Panc1 (cell line): Measurements from ENCODE around the gene MAGI2. TPM values are rescaled to one million over a fixed set of nuclear protein-coding genes. Genes with fewer than 3 reads are reported as not detected.

Source experiments
- ATAC-seq: fragments of 200-7000 bp; cut with Tn5 transposase; 2 replicates; pipeline ENCODE4 v1.9.1; 2020; ENCODE audit warnings: mild to moderate bottlenecking, moderate library complexity
- BruUV-seq: library from RNA; stranded (reverse); fragments of 400-500 nt; replicated peaks from 2 replicates; lab custom pipeline; 2021; lab: Mats Ljungman, UMichigan
- CTCF ChIA-PET: fragments of 300-600 bp; sonication (Branson Sonifier 250); formaldehyde crosslinking; loops from one replicate; lab custom pipeline; 2022; ENCODE audit warnings: antibody characterized with exemption; lab: Charles Lee
- POLR2A ChIA-PET: fragments of 300-600 bp; sonication (Branson Sonifier 250); formaldehyde crosslinking; loops from one replicate; lab custom pipeline; 2022; ENCODE audit warnings: antibody characterized with exemption; lab: Charles Lee
- DNase-seq: peaks from one replicate; pipeline ENCODE4 v3.0.0-alpha.2; 2010; ENCODE audit warnings: low read depth, low spot score
- H3K27ac ChIP-seq: 2 replicates; pipeline ENCODE4 v1.5.1; 2011; ENCODE audit warnings: mild to moderate bottlenecking, low read length, inconsistent platforms
- H3K27me3 ChIP-seq: fragments of 200-500 bp; sonication (Bioruptor generic); 2 replicates; pipeline ENCODE4 v1.6.0; 2014; ENCODE audit warnings: low read length, inconsistent platforms; ENCODE audit not compliant: control insufficient read depth, insufficient read depth
- H3K36me3 ChIP-seq: fragments of 200-500 bp; sonication (Bioruptor generic); 2 replicates; pipeline ENCODE4 v1.5.1; 2014; ENCODE audit warnings: inconsistent platforms, mild to moderate bottlenecking, low read length, moderate library complexity; ENCODE audit not compliant: control insufficient read depth, insufficient read depth
- H3K4me1 ChIP-seq: 2 replicates; pipeline ENCODE4 v1.5.1; 2011; ENCODE audit warnings: inconsistent platforms, mild to moderate bottlenecking, low read length, moderate library complexity; ENCODE audit not compliant: control insufficient read depth, insufficient read depth
- H3K4me3 ChIP-seq, 2 experiments: 2 replicates each; pipeline ENCODE4 v1.5.1; 2011 to 2012; ENCODE audit warnings: low read depth in 2 of 2, low read length in 2 of 2, mild to moderate bottlenecking in 2 of 2, inconsistent platforms in 1 of 2, moderate library complexity in 1 of 2
- H3K9me3 ChIP-seq: fragments of 200-500 bp; sonication (Bioruptor generic); 2 replicates; pipeline ENCODE4 v1.5.1; 2014; ENCODE audit warnings: low read depth, mild to moderate bottlenecking, inconsistent platforms, low read length, moderate library complexity; ENCODE audit not compliant: control insufficient read depth, insufficient read depth
- CTCF ChIP-seq: fragments of 450-650 bp; IDR thresholded peaks from 2 replicates; pipeline ENCODE4 v1.5.1; 2017; ENCODE audit warnings: mild to moderate bottlenecking
- POLR2AphosphoS5 ChIP-seq: IDR thresholded peaks from 2 replicates; pipeline ENCODE4 v1.6.1; 2012; ENCODE audit warnings: mild to moderate bottlenecking, low read depth, low read length, moderate library complexity
- REST ChIP-seq, 2 experiments: IDR thresholded peaks; 2 replicates each; pipeline ENCODE4 v1.6.1; 2011 to 2012; ENCODE audit warnings: low read depth in 2 of 2, control low read depth in 1 of 2, low read length in 1 of 2, mild to moderate bottlenecking in 1 of 2, moderate library complexity in 1 of 2; ENCODE audit not compliant: insufficient read depth in 1 of 2
- SIN3A ChIP-seq: IDR thresholded peaks from 2 replicates; pipeline ENCODE4 v1.6.1; 2012; ENCODE audit warnings: low read depth, mild to moderate bottlenecking, low read length, moderate library complexity, borderline replicate concordance; ENCODE audit not compliant: insufficient read depth
- TCF7L2 ChIP-seq: IDR thresholded peaks from 2 replicates; pipeline ENCODE4 v1.6.1; 2011; ENCODE audit warnings: mild to moderate bottlenecking, low read depth, low read length, inconsistent platforms
- in situ Hi-C: cut with HindIII; loops from 2 replicates; pipeline ENCODE4 v1.10.0; 2016; ENCODE audit warnings: low sequenced_read_pairs, low pct_unique_long_range_greater_than_20kb
- intact Hi-C: fragments of 100-400 bp; cut with micrococcal nuclease; formaldehyde crosslinking; loops from one replicate; pipeline ENCODE4 v1.10.0; 2022; ENCODE audit not compliant: unreplicated experiment
- total RNA-seq: library from RNA; stranded (reverse); gene quantifications from one replicate; pipeline ENCODE4 v1.2.1, GENCODE V29; 2021; ENCODE audit not compliant: unreplicated experiment

MAGI2 gene
- total RNA-seq, 1 experiment from 2014 or later: 5.4 TPM

GRCh38 chr7:79304711-79305110, 148.8 kb downstream of the MAGI2 start:
- in situ Hi-C loops: no loop called here
- Histone ChIP-seq H3K4me3 (no peak overlapping the region), H3K9me3 (no peaks in the 10 kb centered on the region), H3K4me1 (peaks cover 33% of the 10 kb centered on the region), H3K27ac (peak overlapping the region; percentile 64; the same call in 1 of the 2 replicates), H3K36me3 (no peaks in the 10 kb centered on the region), H3K27me3 (no peaks in the 10 kb centered on the region)
- intact Hi-C loops: no loop called here
- CTCF ChIA-PET: no interaction called here
- DNase-seq (no peak), ATAC-seq (no peak)
- POLR2A ChIA-PET: interaction anchor here (0.6 to 0.7 kb wide), 2 partner anchors 34 to 1437 kb away, joined by 3 to 5 read pairs; no protein-coding TSS in a partner anchor
- TF ChIP-seq REST (IDR thresholded peaks at IDR 0.05; ENCODE audit: insufficient read depth in 1 of 2, low read depth in 2 of 2, low read length in 1 of 2): no peak
- TF ChIP-seq POLR2AphosphoS5: no peak
- TF ChIP-seq SIN3A: no peak
- no peak for TF ChIP-seq CTCF
- TF ChIP-seq TCF7L2: no peak
- BruUV-seq: no TSS peak

- peak overlapping the region; percentile 5; the same call in 1 of the 2 replicates for H3K27ac ChIP-seq
- intact Hi-C loops: no loop called here
- ChIA-PET POLR2A (no interaction called here), CTCF (interaction anchor here (0.6 to 0.7 kb wide), 2 partner anchors 75 to 637 kb away, joined by 3 to 5 read pairs; no protein-coding TSS in a partner anchor)
- H3K4me1 ChIP-seq: peaks cover 14% of the 10 kb centered on the region
- H3K9me3 ChIP-seq: no peaks in the 10 kb centered on the region
- DNase-seq (no peak), ATAC-seq (no peak)
- BruUV-seq: no TSS peak
- no peaks in the 10 kb centered on the region for H3K27me3 ChIP-seq
- no peak overlapping the region for H3K4me3 ChIP-seq
- in situ Hi-C loops: no loop called here
- H3K36me3 ChIP-seq: no peaks in the 10 kb centered on the region
- TF ChIP-seq REST (IDR thresholded peaks at IDR 0.05; ENCODE audit: insufficient read depth in 1 of 2, low read depth in 2 of 2, low read length in 1 of 2) (no peak), CTCF (no peak), SIN3A (no peak), TCF7L2 (no peak), POLR2AphosphoS5 (no peak)
These were observed 151.2 kb downstream of the MAGI2 start for GRCh38 chr7:79302293-79302692.
